ENCODE data around the gene CTIF. TPM values are rescaled to one million over a fixed set of nuclear protein-coding genes. Genes with fewer than 3 reads are reported as not detected.

CTIF gene
- total RNA-seq, 1 donor from 2014 or later: 24.9 TPM

DNA sequence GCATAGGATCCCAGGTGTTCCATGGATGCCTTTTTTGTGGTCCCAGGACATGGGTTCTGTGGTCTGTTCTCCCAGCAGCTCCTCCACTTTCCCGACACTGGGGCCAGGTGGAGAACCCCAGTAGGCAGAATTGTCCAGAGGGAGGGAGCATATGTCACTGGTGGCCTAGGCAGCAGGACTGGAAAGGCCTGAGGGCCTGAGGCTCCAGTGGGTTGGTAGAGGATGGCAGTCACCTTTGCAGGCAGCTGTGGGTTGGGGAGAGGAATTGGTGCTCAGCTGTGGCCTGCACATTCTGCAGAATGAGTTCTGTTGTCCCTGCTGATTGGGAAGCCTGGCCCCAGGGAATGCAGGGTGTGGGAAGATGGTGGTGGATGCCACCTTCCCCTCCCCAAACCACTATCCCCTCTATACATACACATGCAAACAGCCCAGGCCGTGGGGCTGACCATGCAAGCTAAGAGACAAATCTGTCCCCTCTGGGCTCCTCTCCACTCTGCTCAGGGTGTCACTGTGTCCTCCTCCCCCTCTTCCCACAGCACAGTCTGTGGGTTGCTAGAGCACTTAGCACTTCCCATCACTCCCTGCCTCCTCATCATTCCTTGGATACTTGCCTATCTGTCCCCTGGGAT is 11.4 kb downstream of the CTIF start:
- DNase-seq (ENCODE audit: low read depth): peak; percentile 63

DNA sequence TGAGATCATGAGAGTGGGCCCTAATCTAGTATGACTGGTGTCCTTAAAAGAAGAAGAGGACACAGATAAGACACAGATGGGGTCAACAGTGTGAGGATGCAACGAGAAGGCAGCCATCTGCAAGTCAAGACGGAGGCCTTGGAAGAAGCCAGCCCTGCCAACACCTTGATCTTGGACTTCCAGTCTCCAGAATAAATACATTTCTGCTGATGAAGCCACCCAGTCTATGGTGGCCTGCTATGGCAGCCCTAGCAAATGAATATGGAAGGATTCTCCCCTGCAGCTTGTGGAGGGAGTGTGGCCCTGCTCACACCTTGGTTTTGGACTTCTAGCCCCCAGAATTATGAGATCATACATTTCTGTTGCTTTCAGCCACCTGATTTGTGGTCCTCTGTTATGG is 12.3 kb downstream of the CTIF start:
- no peak for DNase-seq (ENCODE audit: low read depth)

- no peak for DNase-seq (ENCODE audit: low read depth)
These were observed 13.3 kb downstream of the CTIF start for GRCh38 chr18:48552130-48552529.

- DNase-seq (ENCODE audit: low read depth): no peak
These were observed 14.4 kb downstream of the CTIF start for GRCh38 chr18:48553236-48553635.

DNA sequence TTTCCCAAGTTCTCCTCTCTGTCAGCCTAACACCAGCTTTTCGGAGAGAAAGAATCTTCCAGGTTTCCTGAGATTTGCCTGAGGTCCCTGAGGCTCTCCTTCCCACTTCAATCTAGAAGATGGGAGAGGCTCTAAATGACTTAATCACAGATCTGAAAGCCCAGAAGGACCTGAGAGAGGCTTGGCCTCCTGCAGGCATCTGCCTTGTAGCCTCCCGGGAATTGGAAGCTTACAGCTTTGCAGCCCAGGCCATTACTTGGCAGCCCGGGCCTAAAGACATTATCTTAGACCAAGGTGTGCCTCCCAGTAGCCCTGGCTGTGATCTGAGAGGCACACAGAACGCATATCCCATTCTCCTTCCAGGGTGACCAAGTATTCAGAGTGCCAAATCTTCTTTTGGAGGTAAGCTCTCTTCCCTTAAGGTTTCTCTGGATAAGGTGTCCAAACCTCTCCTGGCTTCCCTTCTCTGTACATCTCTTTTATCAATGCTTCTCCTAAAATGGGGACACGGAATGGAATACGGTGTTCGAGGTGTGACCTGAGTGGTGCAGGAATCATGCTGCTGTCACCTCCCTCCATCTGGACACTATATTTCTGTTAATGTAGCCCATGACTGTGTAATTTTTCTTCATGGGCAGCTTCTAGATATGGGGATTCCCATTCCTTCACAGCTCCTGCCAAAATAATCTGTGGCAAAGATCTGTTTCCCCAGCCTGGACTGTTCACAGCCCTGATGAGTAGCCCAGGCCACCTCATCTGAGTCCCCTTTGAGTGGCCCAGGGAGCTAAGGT is 16.0 kb downstream of the CTIF start:
- no peak for DNase-seq (ENCODE audit: low read depth)

GRCh38 chr18:48555465-48555995 is 16.7 kb downstream of the CTIF start:
- no peak for DNase-seq (ENCODE audit: low read depth)

GRCh38 chr18:48557640-48558174 is 18.9 kb downstream of the CTIF start:
- DNase-seq (ENCODE audit: low read depth): no peak

GRCh38 chr18:48558248-48558647 is 19.4 kb downstream of the CTIF start:
- DNase-seq (ENCODE audit: low read depth): no peak

DNA sequence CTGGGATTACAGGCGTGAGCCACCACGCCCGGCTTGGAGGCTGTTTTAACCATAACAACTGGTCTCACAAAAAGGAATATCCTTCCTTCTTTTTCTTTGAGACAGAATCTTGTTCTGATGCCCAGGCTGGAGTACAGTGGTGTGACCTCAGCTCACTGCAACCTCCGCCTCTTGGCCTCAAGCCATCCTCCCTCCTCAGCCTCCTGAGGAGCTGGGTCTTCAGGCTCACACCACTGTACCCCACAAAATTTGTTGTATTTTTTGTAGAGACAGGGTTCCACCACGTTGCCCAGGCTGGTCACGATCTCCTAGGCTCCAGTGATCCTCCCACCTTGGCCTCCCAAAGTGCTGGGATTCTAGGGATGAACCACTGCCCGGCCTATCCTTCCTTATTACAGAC is 21.7 kb downstream of the CTIF start:
- no peak for DNase-seq (ENCODE audit: low read depth)

DNA sequence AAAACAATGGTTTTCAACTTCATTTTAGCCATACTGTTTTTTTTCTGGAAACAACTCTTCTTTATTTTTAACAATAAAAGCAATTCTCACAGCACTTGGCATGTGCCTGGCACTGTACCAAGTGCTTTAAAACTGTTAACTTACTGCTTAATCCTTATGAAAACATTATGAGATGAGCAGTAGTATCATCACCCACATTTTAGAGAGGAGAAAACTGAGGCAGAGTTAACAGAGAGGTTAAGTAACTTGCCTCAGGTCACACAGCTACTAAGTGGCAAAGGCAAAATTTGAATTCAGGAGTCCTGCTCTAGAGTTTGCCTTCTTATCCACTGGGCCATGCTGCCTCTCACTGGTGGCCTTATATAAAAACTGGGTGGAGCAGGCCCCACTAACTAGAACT is 23.2 kb downstream of the CTIF start:
- no peak for DNase-seq (ENCODE audit: low read depth)

DNA sequence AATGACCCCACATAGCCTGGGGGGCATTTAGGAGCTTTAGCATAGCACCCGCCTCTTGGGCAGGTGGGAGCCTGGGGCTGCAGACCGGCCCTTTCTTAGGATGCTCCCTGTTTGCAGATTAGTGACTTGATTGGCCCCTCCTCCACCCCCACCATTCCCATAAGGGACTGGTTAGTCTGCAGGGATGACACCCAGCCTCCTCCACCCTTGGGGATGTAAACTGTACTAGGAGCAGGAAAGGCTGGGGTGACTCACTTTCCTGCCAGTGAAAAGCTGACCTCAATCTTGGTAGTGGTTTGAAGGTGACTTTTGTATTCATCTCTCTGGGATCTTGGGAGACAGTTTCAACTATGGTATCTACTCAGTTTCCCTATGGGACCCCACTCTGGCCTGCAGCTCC is 24.2 kb downstream of the CTIF start:
- peak; percentile 59 for DNase-seq (ENCODE audit: low read depth)

GRCh38 chr18:48564139-48564538 is 25.3 kb downstream of the CTIF start:
- DNase-seq (ENCODE audit: low read depth): no peak

GRCh38 chr18:48565105-48565504 is 26.3 kb downstream of the CTIF start:
- peak; percentile 60 for DNase-seq (ENCODE audit: low read depth)

DNA sequence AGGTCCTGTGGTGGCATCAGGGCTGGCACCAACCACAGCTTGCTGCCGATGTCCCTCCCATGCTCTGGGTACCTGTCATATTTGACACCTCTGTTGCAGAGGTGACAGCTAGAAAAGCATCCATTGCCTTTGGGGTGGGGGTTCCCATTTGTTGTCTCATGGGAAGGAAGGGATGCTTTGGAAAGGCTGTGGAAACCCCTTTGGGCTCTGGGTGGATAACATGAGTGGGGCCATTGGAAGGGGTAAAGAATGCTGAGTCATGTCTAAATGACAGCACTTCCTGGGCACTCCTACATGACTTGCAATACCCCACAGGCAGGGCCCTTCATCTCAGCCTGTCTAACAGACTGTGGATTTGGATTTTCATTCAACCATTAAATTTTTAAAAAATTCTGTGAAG is 27.8 kb downstream of the CTIF start:
- no peak for DNase-seq (ENCODE audit: low read depth)

DNA sequence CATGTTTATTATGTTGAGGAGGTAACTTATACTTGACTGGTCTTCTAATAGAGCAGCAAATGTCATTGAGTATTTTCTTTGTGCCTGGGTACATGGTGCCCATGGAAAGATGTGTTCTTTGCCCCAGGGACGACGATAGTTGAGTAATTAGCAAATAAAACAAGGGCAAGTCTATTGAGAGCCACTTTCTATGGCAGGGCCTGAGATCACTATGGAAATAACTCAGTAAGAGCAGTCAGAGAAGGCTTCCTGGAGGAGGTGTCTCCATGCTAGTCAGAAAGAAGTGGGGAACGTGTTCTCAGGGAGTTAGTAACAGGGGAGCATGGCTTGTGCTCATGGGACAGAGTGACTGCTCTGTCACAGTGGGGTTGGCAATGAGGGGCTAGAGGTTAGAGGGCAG is 28.6 kb downstream of the CTIF start:
- DNase-seq (ENCODE audit: low read depth): no peak

DNA sequence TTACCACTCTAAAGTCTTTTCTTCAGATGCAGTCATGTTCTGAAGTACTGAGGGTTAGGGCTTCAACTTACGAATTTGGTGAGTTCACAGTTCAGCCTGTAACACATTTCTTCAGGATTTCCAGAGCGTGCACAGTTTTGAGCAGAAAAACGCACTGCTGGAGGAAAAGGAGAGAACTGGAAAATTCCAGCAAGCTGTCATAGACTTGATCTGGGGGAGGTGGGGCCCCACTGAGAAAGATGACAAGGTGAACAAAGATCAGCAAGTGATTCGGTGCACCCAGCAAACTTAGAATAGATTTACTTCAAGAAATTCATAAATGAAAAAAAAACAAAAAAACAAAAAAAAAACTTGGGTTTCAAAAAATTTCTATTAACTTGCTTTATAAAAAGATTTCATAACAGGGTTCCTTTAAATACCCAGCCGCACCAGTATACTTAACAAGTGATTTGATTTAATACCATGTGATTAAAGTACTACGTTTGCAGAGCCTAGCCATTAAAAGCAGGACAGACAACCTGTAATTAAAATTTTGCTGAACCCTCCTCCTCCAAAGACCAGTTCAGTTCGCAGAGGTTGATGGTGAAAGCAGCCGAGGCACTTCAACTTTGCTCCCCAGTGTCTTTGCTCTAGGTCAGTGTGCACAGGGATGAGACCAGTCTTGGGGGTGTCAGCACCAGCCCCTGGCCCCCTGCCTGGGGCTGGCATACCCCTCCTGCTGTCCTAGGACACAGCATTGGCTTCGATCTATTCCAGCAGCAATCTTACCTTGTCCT is 30.5 kb downstream of the CTIF start:
- no peak for DNase-seq (ENCODE audit: low read depth)

GRCh38 chr18:48569915-48570264 is 31.1 kb downstream of the CTIF start:
- no peak for DNase-seq (ENCODE audit: low read depth)

- no peak for DNase-seq (ENCODE audit: low read depth)
These were observed 31.5 kb downstream of the CTIF start for GRCh38 chr18:48570313-48570712.

- no peak for DNase-seq (ENCODE audit: low read depth)
These were observed 33.0 kb downstream of the CTIF start for GRCh38 chr18:48571639-48572384.

DNA sequence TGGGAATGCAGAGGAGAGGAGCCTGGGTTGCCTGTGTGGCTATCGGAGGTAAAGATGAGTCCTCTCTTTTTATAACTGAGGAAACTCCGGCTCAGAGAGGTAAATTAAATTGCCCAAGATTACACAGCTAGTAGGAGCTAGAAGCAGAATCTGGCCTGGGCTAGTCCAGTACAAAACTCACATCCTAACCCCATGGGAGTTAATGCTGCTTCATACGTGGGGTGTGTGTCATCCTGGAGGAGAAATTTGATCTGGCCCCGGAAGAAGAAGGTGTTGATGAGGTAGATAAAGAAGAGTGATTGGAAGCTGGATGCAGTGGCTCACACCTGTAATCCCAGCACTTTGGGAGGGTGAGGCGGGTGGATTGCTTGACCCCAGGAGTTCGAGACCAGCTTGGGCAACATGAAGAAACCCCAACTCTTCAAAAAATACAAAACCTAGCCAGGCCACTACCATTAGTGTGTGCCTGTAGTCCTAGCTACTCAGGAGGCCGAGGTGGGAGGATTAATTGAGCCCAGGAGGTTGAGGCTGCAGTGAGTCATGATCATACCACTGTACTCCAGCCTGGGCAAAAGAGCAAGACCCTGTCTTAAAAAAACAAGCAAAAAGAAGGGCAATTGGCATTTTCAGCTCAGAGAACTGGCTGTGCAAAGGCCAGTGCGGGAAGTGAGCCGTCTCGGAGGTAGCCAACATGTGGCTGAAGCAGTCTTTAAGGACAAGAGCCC is 33.7 kb downstream of the CTIF start:
- DNase-seq (ENCODE audit: low read depth): no peak

All from myocyte (in vitro differentiated cells).